MM.1S (cell line): ENCODE results near the gene ORMDL3.

Experiments
- EZH2 ChIP-seq: fragments of 300-600 bp; sonication (generic); optimal IDR thresholded peaks from 2 replicates; pipeline ENCODE3; 2017; ENCODE audit warnings: low read depth, mild to moderate bottlenecking, antibody characterized with exemption, low read length, mixed read lengths
- EZH2phosphoT487 ChIP-seq: fragments of 300-600 bp; sonication (generic); IDR thresholded peaks from 2 replicates; pipeline ENCODE4 v1.6.1; 2018; ENCODE audit warnings: antibody characterized with exemption, low read length
- TF ChIP-seq, protein P1 (sequence below): fragments of 300-600 bp; sonication (generic); IDR thresholded peaks from 2 replicates; pipeline ENCODE4 v1.5.1; 2016; ENCODE audit warnings: antibody characterized with exemption, low read length, mixed read lengths

DNA sequence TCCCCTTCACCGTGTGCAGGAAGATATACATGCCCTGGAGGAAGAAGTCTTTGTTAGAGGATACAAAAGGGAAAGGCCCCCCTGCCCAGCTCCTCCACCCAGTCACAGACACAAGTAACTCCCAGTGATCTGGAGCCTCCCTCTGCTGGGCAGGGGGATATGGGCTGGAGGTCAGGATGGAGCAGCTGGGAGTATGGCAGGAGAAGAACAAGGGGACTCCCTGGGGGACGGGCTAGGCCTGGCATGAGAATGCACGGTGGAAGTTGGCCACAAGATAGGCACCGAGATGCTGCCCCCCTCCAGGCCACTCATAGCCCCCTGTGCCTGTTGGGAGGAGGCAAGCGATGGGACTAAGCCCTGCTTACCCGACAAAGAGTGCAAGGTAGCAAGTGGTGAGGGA is 4.2 kb downstream of the ORMDL3 start:
- TF ChIP-seq EZH2 (no peak), EZH2phosphoT487 (no peak)
- TF ChIP-seq, protein P1, sequence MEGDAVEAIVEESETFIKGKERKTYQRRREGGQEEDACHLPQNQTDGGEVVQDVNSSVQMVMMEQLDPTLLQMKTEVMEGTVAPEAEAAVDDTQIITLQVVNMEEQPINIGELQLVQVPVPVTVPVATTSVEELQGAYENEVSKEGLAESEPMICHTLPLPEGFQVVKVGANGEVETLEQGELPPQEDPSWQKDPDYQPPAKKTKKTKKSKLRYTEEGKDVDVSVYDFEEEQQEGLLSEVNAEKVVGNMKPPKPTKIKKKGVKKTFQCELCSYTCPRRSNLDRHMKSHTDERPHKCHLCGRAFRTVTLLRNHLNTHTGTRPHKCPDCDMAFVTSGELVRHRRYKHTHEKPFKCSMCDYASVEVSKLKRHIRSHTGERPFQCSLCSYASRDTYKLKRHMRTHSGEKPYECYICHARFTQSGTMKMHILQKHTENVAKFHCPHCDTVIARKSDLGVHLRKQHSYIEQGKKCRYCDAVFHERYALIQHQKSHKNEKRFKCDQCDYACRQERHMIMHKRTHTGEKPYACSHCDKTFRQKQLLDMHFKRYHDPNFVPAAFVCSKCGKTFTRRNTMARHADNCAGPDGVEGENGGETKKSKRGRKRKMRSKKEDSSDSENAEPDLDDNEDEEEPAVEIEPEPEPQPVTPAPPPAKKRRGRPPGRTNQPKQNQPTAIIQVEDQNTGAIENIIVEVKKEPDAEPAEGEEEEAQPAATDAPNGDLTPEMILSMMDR: no peak
